H9 (cell line): ENCODE results near the gene CCDC3. TPM values are rescaled to one million over a fixed set of nuclear protein-coding genes. Genes with fewer than 3 reads are reported as not detected.

ENCODE experiments used
- DNase-seq: peaks from one replicate; pipeline ENCODE4 v3.0.0-alpha.2; 2017
- H2AFZ ChIP-seq: one replicate; pipeline ENCODE4 v1.6.1; 2013; ENCODE audit warnings: mild to moderate bottlenecking, low read length, control low read depth, moderate library complexity
- H2AK5ac ChIP-seq: 2 replicates; pipeline ENCODE4 v1.6.1; 2013; ENCODE audit warnings: low read length, control low read depth, mixed read lengths; ENCODE audit not compliant: insufficient read length
- H2BK120ac ChIP-seq: one replicate; pipeline ENCODE4 v1.6.1; 2013; ENCODE audit warnings: low read depth, mild to moderate bottlenecking, low read length, control low read depth, inconsistent platforms; ENCODE audit not compliant: poor library complexity, severe bottlenecking
- H2BK12ac ChIP-seq: 2 replicates; pipeline ENCODE4 v1.6.1; 2013; ENCODE audit warnings: low read length, control low read depth, mixed read lengths, low read depth; ENCODE audit not compliant: insufficient read length
- H2BK15ac ChIP-seq: 2 replicates; pipeline ENCODE4 v1.6.1; 2013; ENCODE audit warnings: low read depth, low read length, control low read depth
- H2BK20ac ChIP-seq: one replicate; pipeline ENCODE4 v1.6.1; 2013; ENCODE audit warnings: low read depth, mild to moderate bottlenecking, low read length, control low read depth, inconsistent platforms; ENCODE audit not compliant: poor library complexity, severe bottlenecking
- H2BK5ac ChIP-seq: 2 replicates; pipeline ENCODE4 v1.6.1; 2013; ENCODE audit warnings: low read length, control low read depth, mixed read lengths; ENCODE audit not compliant: insufficient read length
- H3K14ac ChIP-seq: 2 replicates; pipeline ENCODE4 v1.6.1; 2013; ENCODE audit warnings: low read length, control low read depth; ENCODE audit not compliant: insufficient read depth
- H3K18ac ChIP-seq: 2 replicates; pipeline ENCODE4 v1.6.1; 2013; ENCODE audit warnings: low read depth, mild to moderate bottlenecking, mixed read lengths, low read length, control low read depth; ENCODE audit not compliant: insufficient read length
- H3K23ac ChIP-seq: 2 replicates; pipeline ENCODE4 v1.6.1; 2013; ENCODE audit warnings: low read length, control low read depth, mixed read lengths, low read depth; ENCODE audit not compliant: insufficient read length
- H3K23me2 ChIP-seq: 2 replicates; pipeline ENCODE4 v1.6.1; 2013; ENCODE audit warnings: low read depth, mild to moderate bottlenecking, mixed read lengths, low read length, control low read depth; ENCODE audit not compliant: insufficient read length, poor library complexity, severe bottlenecking
- H3K27ac ChIP-seq: 2 replicates; pipeline ENCODE4 v1.5.1; 2013; ENCODE audit warnings: low read length, control low read depth, mixed read lengths, low read depth; ENCODE audit not compliant: insufficient read length
- H3K27me3 ChIP-seq: 2 replicates; pipeline ENCODE4 v1.6.1; 2013; ENCODE audit warnings: low read length, control low read depth, inconsistent platforms; ENCODE audit not compliant: insufficient read depth
- H3K4ac ChIP-seq: 2 replicates; pipeline ENCODE4 v1.6.1; 2013; ENCODE audit warnings: low read depth, mild to moderate bottlenecking, control low read depth, inconsistent platforms, low read length, moderate library complexity
- H3K4me1 ChIP-seq: 2 replicates; pipeline ENCODE4 v1.6.1; 2013; ENCODE audit warnings: low read length, control low read depth, inconsistent platforms; ENCODE audit not compliant: insufficient read depth
- H3K4me2 ChIP-seq: 2 replicates; pipeline ENCODE4 v1.6.1; 2013; ENCODE audit warnings: low read length, control low read depth, mixed read lengths; ENCODE audit not compliant: insufficient read length, insufficient read depth
- H3K56ac ChIP-seq: 2 replicates; pipeline ENCODE4 v1.6.1; 2013; ENCODE audit warnings: low read depth, mild to moderate bottlenecking, mixed read lengths, low read length, control low read depth; ENCODE audit not compliant: insufficient read length
- H3K79me1 ChIP-seq: 2 replicates; pipeline ENCODE4 v1.6.1; 2013; ENCODE audit warnings: low read depth, mild to moderate bottlenecking, moderate library complexity, low read length, control low read depth, inconsistent platforms; ENCODE audit not compliant: insufficient read depth, poor library complexity, severe bottlenecking
- H3K79me2 ChIP-seq: 2 replicates; pipeline ENCODE4 v1.6.1; 2013; ENCODE audit warnings: low read length, control low read depth, inconsistent platforms; ENCODE audit not compliant: insufficient read depth
- H3K9ac ChIP-seq: 2 replicates; pipeline ENCODE4 v1.6.1; 2013; ENCODE audit warnings: low read length, control low read depth, mixed read lengths; ENCODE audit not compliant: insufficient read length; ENCODE audit errors: extremely low read depth
- H3K9me3 ChIP-seq: one replicate; pipeline ENCODE4 v1.6.1; 2013; ENCODE audit warnings: low read depth, low read length, inconsistent platforms; ENCODE audit not compliant: control insufficient read depth
- H3T11ph ChIP-seq: one replicate; pipeline ENCODE4 v1.6.1; 2013; ENCODE audit warnings: mild to moderate bottlenecking, low read length, control low read depth, inconsistent platforms
- H4K20me1 ChIP-seq: one replicate; pipeline ENCODE4 v1.6.1; 2013; ENCODE audit not compliant: control insufficient read depth, insufficient read length, insufficient read depth
- H4K5ac ChIP-seq: 2 replicates; pipeline ENCODE4 v1.6.1; 2013; ENCODE audit warnings: low read depth, mild to moderate bottlenecking, mixed read lengths, low read length, control low read depth; ENCODE audit not compliant: insufficient read length
- H4K8ac ChIP-seq: replicated peaks from 2 replicates; pipeline ENCODE4 v1.6.1; 2013; ENCODE audit warnings: low read length, control low read depth, mixed read lengths, low read depth; ENCODE audit not compliant: insufficient read length
- H4K91ac ChIP-seq: 2 replicates; pipeline ENCODE4 v1.6.1; 2013; ENCODE audit warnings: low read depth, mild to moderate bottlenecking, moderate library complexity, mixed read lengths, low read length, control low read depth; ENCODE audit not compliant: insufficient read length
- H3K27ac Mint-ChIP-seq, 3 experiments: 2 replicates in 2 of 3; 3 replicates in 1 of 3; pipeline ENCODE4 v1.8.0; 2020 to 2021; ENCODE audit warnings: mixed read lengths in 3 of 3, mild to moderate bottlenecking in 1 of 3, moderate library complexity in 1 of 3
- H3K27me3 Mint-ChIP-seq: 2 replicates; pipeline ENCODE4 v1.8.0; 2021; ENCODE audit warnings: low read depth, mild to moderate bottlenecking, moderate library complexity, mixed read lengths
- H3K36me3 Mint-ChIP-seq, 3 experiments: 2 replicates in 2 of 3; 3 replicates in 1 of 3; pipeline ENCODE4 v1.8.0; 2020 to 2021; ENCODE audit warnings: low read depth in 3 of 3, mixed read lengths in 3 of 3; ENCODE audit not compliant: insufficient read depth in 1 of 3
- H3K4me1 Mint-ChIP-seq, 2 experiments: 2 replicates each; pipeline ENCODE4 v1.8.0; 2020; ENCODE audit warnings: mixed read lengths in 2 of 2
- H3K4me3 Mint-ChIP-seq, 2 experiments: 2 replicates in 1 of 2; 3 replicates in 1 of 2; pipeline ENCODE4 v1.8.0; 2020 to 2021; ENCODE audit warnings: mild to moderate bottlenecking in 2 of 2, mixed read lengths in 2 of 2, moderate library complexity in 1 of 2
- H3K9me3 Mint-ChIP-seq, 2 experiments: 2 replicates in 1 of 2; 3 replicates in 1 of 2; pipeline ENCODE4 v1.8.0; 2020; ENCODE audit warnings: mild to moderate bottlenecking in 2 of 2, mixed read lengths in 2 of 2, moderate library complexity in 1 of 2
- CTCF ChIP-seq: fragments of 200-600 bp; sonication (generic); conservative IDR thresholded peaks from 3 replicates; pipeline ENCODE4 v1.8.0; 2021; ENCODE audit warnings: antibody characterized with exemption, mild to moderate bottlenecking
- WGBS: extraction: QIAGEN DNeasy Blood & Tissue Kit; methylation state at CpG from one replicate; pipeline ENCODE4 v1.1.7; 2013; ENCODE audit warnings: missing lambda C conversion rate, low lambda C conversion rate, mixed read lengths; ENCODE audit not compliant: insufficient read length; ENCODE audit errors: extremely low coverage; 5-methylcytosine and 5-hydroxymethylcytosine counted together
- total RNA-seq: library from RNA; stranded (reverse); gene quantifications from 2 replicates; pipeline ENCODE4 v1.2.1, GENCODE V29; 2021

CCDC3 gene
- total RNA-seq, 1 experiment from 2014 or later: 2.3 TPM

- Histone ChIP-seq H3K27me3 (no peaks in the 10 kb centered on the region), H3K23me2 (no peaks in the 10 kb centered on the region), H2BK5ac (no peak overlapping the region), H3K4ac (no peak overlapping the region), H2AFZ (no peak overlapping the region), H3K18ac (no peak overlapping the region), H4K20me1 (no peaks in the 10 kb centered on the region), H3K4me2 (no peak overlapping the region), H2AK5ac (no peak overlapping the region), H4K5ac (no peak overlapping the region), H3K27ac (no peak overlapping the region), H3K14ac (no peak overlapping the region), H2BK15ac (no peak overlapping the region), H3K4me1 (no peaks in the 10 kb centered on the region), H4K8ac (no peak overlapping the region), H2BK20ac (no peak overlapping the region), H3K9me3 (no peaks in the 10 kb centered on the region), H3T11ph (no peak overlapping the region), H2BK120ac (no peak overlapping the region), H4K91ac (no peak overlapping the region), H3K79me2 (no peaks in the 10 kb centered on the region), H3K23ac (no peak overlapping the region), H3K9ac (no peak overlapping the region), H2BK12ac (no peak overlapping the region), H3K79me1 (no peaks in the 10 kb centered on the region), H3K56ac (no peak overlapping the region)
- WGBS: no CpG with 5 or more reads among the region's 4 CpGs
- Mint-ChIP-seq H3K4me1 (peaks cover 5 to 6% of the 10 kb centered on the region in 2 experiments; a peak in 1 of 4 replicates), H3K27ac (no peak overlapping the region), H3K4me3 (no peak overlapping the region), H3K27me3 (no peaks in the 10 kb centered on the region; the same call in 1 of the 2 replicates), H3K9me3 (no peaks in the 10 kb centered on the region), H3K36me3 (no peaks in the 10 kb centered on the region; a peak in 1 of 7 replicates)
- no peak for TF ChIP-seq CTCF
- no peak for DNase-seq
These were observed 90.7 kb downstream of the CCDC3 start for GRCh38 chr10:12910835-12911234.
